Measurements from ENCODE around the gene RHOA. TPM values are rescaled to one million over a fixed set of nuclear protein-coding genes. Genes with fewer than 3 reads are reported as not detected.

The RHOA gene
- total and polyA plus RNA-seq, 4 donors = 269 to 567 (median 432) TPM

- Histone ChIP-seq H3K27me3 (ENCODE audit: control insufficient read depth in 3 of 3, insufficient read depth in 3 of 3, low read length in 2 of 3) (no peaks in the 10 kb centered on the region), H3K9ac (ENCODE audit: insufficient read depth in 1 of 2, low read length in 2 of 2) (peak overlapping the region in 1 of 2 donors; percentile 49), H3K4me3 (no peak overlapping the region), H3K27ac (ENCODE audit: low read depth in 1 of 2, low read length in 1 of 2) (no peak overlapping the region), H3K36me3 (ENCODE audit: control insufficient read depth in 4 of 4, insufficient read depth in 4 of 4, low read length in 4 of 4) (peaks cover 0 to 6% (median 1%) of the 10 kb centered on the region in 4 donors), H3K9me3 (ENCODE audit: control insufficient read depth in 4 of 4, insufficient read depth in 3 of 4, low read length in 3 of 4) (no peaks in the 10 kb centered on the region), H3K4me1 (ENCODE audit: control insufficient read depth in 5 of 5, insufficient read depth in 5 of 5, low read length in 5 of 5) (peaks cover 0 to 7% (median 3%) of the 10 kb centered on the region in 5 donors)
- no peak for DNase-seq
- WGBS, 2 donors = 27 to 53% methylated on average over 11 of the region's 11 CpGs
- TF ChIP-seq, protein P1, sequence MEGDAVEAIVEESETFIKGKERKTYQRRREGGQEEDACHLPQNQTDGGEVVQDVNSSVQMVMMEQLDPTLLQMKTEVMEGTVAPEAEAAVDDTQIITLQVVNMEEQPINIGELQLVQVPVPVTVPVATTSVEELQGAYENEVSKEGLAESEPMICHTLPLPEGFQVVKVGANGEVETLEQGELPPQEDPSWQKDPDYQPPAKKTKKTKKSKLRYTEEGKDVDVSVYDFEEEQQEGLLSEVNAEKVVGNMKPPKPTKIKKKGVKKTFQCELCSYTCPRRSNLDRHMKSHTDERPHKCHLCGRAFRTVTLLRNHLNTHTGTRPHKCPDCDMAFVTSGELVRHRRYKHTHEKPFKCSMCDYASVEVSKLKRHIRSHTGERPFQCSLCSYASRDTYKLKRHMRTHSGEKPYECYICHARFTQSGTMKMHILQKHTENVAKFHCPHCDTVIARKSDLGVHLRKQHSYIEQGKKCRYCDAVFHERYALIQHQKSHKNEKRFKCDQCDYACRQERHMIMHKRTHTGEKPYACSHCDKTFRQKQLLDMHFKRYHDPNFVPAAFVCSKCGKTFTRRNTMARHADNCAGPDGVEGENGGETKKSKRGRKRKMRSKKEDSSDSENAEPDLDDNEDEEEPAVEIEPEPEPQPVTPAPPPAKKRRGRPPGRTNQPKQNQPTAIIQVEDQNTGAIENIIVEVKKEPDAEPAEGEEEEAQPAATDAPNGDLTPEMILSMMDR (IDR thresholded peaks at IDR 0.05; ENCODE audit: control extremely low read depth, extremely low read depth) = no peak
- ATAC-seq (ENCODE audit: insufficient read depth, low FRiP score) = peak; percentile 29
Observed at GRCh38 chr3:49386056-49386756, 25.6 kb downstream of the RHOA start.

DNA sequence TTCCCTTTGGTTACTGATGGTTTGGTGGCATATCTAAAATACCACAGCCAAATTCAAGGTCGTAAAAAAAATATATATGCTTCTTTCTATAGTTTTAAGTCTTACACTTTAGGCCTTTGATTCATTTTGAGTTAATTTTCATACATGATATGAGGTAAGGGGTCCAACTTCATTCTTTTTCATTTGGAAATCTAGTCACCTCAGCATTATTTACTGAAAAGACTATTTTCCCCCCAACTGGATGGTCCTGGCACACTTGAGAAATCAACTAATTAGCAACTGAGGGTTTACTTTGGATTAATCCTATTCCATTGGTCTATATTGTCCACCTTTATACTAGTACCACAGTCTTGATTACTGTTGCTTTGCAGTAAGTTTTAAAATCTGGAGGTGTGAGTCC lies 26.2 kb downstream of the RHOA start:
- H3K27me3 ChIP-seq (ENCODE audit: control insufficient read depth in 3 of 3, insufficient read depth in 3 of 3, low read length in 2 of 3) = no peaks in the 10 kb centered on the region
- no peak overlapping the region for H3K4me3 ChIP-seq
- H3K4me1 ChIP-seq (ENCODE audit: control insufficient read depth in 5 of 5, insufficient read depth in 5 of 5, low read length in 5 of 5) = peaks cover 0 to 10% (median 3%) of the 10 kb centered on the region in 5 donors
- no peaks in the 10 kb centered on the region for H3K9me3 ChIP-seq (ENCODE audit: control insufficient read depth in 4 of 4, insufficient read depth in 3 of 4, low read length in 3 of 4)
- H3K9ac ChIP-seq (ENCODE audit: insufficient read depth in 1 of 2, low read length in 2 of 2) = no peak overlapping the region
- H3K36me3 ChIP-seq (ENCODE audit: control insufficient read depth in 4 of 4, insufficient read depth in 4 of 4, low read length in 4 of 4) = peaks cover 0 to 6% (median 1%) of the 10 kb centered on the region in 4 donors
- no peak overlapping the region for H3K27ac ChIP-seq (ENCODE audit: low read depth in 1 of 2, low read length in 1 of 2)
- TF ChIP-seq, protein P1 (IDR thresholded peaks at IDR 0.05; ENCODE audit: control extremely low read depth, extremely low read depth) = no peak
- ATAC-seq (ENCODE audit: insufficient read depth, low FRiP score) (no peak), DNase-seq (no peak)
- WGBS, 2 donors = 94 to 98% methylated on average over 1 of the region's 1 CpG

DNA sequence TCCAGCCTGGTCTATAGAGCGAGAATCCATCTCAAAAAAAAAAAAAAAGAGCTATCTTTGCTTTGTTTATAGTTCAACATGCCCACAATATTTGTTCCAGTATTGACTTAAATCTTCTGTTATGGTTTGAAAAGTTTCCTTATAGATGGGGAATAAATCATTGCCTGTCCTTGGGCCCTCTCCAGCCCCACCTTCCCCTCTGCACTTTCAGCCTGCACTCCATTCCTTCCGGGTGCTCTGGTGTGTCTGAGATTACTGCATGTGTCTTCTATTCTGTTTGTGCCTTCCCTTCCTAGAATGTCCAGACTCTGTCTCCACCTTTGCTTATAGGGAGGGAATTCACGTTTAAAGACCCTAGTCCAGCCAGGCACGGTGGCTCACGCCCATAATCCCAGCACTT lies 28.4 kb downstream of the RHOA start:
- DNase-seq (no peak), ATAC-seq (ENCODE audit: insufficient read depth, low FRiP score) (no peak)
- Histone ChIP-seq H3K4me3 (no peak overlapping the region), H3K27ac (ENCODE audit: low read depth in 1 of 2, low read length in 1 of 2) (no peak overlapping the region), H3K27me3 (ENCODE audit: control insufficient read depth in 3 of 3, insufficient read depth in 3 of 3, low read length in 2 of 3) (no peaks in the 10 kb centered on the region), H3K4me1 (ENCODE audit: control insufficient read depth in 5 of 5, insufficient read depth in 5 of 5, low read length in 5 of 5) (peaks cover 0 to 10% (median 3%) of the 10 kb centered on the region in 5 donors), H3K36me3 (ENCODE audit: control insufficient read depth in 4 of 4, insufficient read depth in 4 of 4, low read length in 4 of 4) (peaks cover 0 to 3% (median under 1%) of the 10 kb centered on the region in 4 donors), H3K9me3 (ENCODE audit: control insufficient read depth in 4 of 4, insufficient read depth in 3 of 4, low read length in 3 of 4) (no peaks in the 10 kb centered on the region), H3K9ac (ENCODE audit: insufficient read depth in 1 of 2, low read length in 2 of 2) (no peak overlapping the region)
- 64 to 86% methylated on average over 5 of the region's 5 CpGs for WGBS, 2 donors
- TF ChIP-seq, protein P1 (IDR thresholded peaks at IDR 0.05; ENCODE audit: control extremely low read depth, extremely low read depth) = no peak

All from lung (tissue), 12 donors.